Skeletal muscle cell (primary cell): ENCODE results near the gene TET3.

Source experiments
- DNase-seq: peaks from one replicate; pipeline ENCODE4 v3.0.0-alpha.2; 2010; ENCODE audit warnings: low read depth
- H3K4me3 ChIP-seq: 2 replicates; pipeline ENCODE4 v1.5.1; 2011; ENCODE audit warnings: low read depth, mild to moderate bottlenecking, control low read depth, low read length, moderate library complexity

Gene TET3

GRCh38 chr2:73963385-73964120, 21.2 kb upstream of the TET3 start:
- DNase-seq: no peak
- H3K4me3 ChIP-seq: no peak overlapping the region

DNA sequence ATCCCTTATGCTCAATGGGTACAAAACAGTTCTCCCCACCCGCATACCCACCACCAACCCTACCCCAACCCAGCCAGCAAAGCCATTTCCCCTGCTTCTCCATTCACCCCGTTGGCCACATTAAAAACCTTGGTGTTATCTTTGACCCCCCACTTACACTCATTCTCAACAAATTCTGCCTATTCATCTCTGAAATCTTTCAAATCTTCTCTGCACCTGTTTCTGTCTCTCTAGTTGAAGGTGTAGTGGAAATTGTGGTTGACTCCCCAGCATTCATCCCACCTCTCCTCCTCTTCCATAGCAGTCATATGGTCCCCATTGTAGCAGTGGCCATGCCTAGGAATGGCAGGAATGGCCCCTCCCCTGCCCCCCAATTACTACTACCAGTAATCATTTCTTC, 20.5 kb upstream of the TET3 start:
- no peak for DNase-seq

DNA sequence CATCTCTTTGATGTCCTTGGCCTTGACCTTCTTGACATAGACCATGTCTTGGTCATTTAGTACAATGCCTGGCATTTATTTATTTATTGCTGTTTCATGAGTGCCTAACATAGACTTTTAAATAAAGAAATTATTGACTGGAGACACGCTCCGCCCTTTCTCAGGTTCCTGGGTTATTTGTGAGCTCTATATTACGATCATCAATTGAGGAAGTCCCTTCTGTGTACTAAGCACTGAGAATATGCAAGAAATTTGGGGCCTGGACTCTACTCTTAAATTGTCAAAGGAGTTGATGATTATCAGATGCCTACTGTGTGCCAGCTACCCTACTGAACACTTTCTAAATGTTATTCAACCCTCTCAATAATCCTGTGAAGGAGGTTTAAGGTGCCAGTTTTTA, 19.7 kb upstream of the TET3 start:
- H3K4me3 ChIP-seq: no peak overlapping the region
- no peak for DNase-seq

More for the DNA sequence above, 20.5 kb upstream of the TET3 start:
- no peak overlapping the region for H3K4me3 ChIP-seq

GRCh38 chr2:73968357-73968937, 16.3 kb upstream of the TET3 start:
- no peak overlapping the region for H3K4me3 ChIP-seq
- no peak for DNase-seq

GRCh38 chr2:73969356-73969755, 15.4 kb upstream of the TET3 start:
- no peak for DNase-seq
- no peak overlapping the region for H3K4me3 ChIP-seq

DNA sequence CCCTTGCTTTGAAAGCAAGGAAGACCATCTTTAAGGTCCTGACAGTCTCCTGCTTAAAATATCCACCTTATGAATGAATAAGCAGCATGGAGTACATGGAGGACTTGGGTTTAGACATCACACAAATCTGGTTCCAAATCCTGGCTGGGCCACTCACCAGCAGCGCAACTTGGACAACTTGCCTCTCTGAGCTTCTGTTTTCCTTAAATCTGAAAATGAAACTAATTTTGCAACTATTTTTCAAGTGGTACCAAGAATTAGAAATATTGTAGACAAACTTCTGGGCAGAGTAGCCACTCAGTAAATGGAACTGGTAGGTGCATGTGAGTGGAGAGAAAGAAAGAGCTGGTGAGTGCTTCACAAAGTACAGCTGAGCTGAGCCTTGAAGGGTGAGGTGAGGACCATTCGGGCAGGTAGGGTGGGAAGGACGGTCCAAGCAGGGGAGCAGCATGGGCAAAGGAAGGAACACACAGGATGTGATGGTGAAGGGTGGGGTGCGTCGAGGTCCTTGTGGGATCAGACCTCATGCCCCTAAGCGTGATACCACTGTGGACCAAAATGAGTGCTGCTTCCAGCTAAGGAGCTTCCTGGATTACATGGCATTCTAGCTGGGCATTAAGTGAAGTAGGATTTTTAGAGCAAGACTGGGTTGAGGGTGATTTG, 14.4 kb upstream of the TET3 start:
- DNase-seq: no peak

DNA sequence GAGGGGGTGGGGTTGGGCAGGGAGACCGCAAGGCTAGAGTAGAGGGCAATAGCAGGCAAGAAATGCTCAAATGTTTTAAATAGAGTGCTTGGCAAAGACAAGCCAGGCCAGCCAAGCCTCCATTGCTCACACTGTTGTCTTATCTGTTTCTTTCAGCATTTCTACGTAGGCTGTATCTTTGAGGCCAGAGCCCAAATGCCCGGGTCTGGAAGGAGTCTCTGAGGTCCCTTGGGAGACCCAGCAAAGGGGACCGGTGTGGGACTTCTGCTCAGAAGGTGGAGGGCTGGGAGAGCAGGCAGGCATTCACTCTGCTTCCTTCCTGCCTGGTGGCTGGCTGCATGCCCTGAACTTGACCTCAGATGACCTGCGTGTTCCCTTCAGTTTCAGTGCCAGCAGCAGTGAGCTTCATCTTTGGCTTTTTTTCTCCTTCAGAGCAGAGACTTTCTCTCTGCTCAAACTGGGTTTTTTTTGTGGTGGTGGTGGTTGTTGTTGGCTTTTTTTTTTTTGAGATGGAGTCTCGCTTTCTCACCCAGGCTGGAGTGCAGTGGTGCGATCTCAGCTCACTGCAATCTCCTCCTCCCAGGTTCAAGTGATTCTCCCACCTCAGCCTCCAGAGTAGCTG, 13.7 kb upstream of the TET3 start:
- no peak overlapping the region for H3K4me3 ChIP-seq
- no peak for DNase-seq

More for the DNA sequence above, 14.4 kb upstream of the TET3 start:
- no peak overlapping the region for H3K4me3 ChIP-seq

DNA sequence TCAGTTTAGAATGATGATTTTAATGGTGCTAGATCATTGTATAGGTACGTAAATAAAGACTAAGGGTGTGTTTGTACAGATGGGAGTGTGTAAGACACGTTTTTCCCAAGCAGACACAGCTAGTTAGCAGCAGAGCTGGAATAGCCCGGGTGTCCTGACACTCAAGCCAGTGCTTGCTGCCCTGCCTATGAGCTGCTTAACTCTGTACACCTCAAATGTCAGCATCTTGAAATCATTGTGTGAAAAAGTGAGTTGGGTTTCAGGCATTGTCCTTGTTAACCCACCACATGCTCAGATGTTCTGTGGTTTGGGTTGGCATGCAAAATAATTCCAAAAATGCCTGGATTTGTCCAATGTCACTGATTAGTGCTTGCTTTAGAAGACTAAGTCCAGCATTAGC, 13.0 kb upstream of the TET3 start:
- no peak overlapping the region for H3K4me3 ChIP-seq

GRCh38 chr2:73972846-73973245, 11.9 kb upstream of the TET3 start:
- no peak overlapping the region for H3K4me3 ChIP-seq
- DNase-seq: no peak

More for the DNA sequence above, 13.0 kb upstream of the TET3 start:
- DNase-seq: no peak

- no peak for DNase-seq
- no peak overlapping the region for H3K4me3 ChIP-seq
Measured at GRCh38 chr2:73975731-73976130, 9.0 kb upstream of the TET3 start.

GRCh38 chr2:73976803-73977202, 7.9 kb upstream of the TET3 start:
- H3K4me3 ChIP-seq: no peak overlapping the region
- no peak for DNase-seq

GRCh38 chr2:73977466-73977865, 7.2 kb upstream of the TET3 start:
- H3K4me3 ChIP-seq: no peak overlapping the region
- DNase-seq: no peak

GRCh38 chr2:73979021-73979420, 5.7 kb upstream of the TET3 start:
- DNase-seq: no peak
- no peak overlapping the region for H3K4me3 ChIP-seq

DNA sequence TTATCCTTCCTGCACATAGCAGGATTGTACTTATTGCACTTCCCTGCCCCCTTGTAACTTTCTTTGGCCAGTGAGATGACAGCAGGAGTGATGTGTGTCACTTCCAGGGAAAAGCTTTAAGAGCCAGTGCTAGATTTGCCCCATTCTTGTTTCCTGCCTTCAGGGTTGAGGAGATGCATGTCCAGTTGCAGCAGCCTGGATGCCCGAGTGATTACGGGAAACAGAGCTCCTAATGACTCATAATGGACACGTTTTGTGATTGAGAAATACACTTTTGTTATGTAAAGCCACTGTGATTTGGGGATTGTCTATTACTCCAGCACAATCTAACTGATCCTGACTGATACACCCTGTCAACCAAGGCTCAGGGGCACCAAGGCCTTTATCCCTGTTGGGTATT, 5.0 kb upstream of the TET3 start:
- H3K4me3 ChIP-seq: no peak overlapping the region
- peak; percentile 72 for DNase-seq

GRCh38 chr2:73980566-73980965, 4.1 kb upstream of the TET3 start:
- no peak overlapping the region for H3K4me3 ChIP-seq
- no peak for DNase-seq

DNA sequence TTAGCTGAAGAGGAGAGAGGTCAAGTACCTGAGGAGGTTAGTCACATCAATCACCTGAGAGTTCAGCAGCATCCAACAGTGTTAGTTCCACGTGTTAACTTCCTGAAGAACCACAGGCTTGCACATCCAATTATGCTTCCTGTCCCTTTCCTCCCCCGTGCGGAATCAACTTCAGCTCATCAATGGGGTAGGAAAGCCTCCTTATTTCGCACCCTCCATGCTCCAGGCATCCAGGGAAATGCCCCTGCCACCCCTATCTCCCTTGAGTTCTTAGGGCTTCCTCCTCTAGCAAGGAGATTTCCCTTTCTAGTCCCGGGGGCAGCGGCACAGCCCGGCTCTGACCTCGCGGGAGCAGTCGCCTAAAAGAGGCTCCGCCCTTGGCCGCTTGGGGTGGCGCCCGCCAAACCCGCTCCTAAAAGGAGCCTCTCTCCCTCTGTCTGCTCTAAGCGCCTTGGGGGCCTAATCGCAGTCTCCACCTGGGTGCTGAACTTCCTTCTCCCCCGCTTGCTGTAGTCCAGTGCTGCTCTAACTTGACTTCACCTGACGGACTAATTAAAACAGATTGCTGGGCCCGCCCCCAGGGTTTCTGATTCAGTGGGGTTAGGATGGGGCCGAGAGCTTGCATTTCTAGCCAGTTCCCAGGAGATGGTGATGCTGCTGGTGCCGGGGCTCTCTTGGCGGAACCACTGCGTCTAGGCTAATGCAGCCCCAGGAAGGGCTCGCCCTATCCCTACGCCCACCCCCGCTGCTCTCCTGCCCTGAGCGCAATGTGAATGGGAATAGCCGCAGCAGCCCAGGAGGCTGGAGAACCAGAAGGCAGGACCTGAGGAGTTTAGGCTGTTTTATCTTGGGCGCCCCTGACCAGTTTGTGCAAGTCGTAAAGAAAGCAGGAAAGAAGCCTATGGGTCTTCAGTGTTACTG, 3.4 kb upstream of the TET3 start:
- no peak for DNase-seq
- peak overlapping the region; percentile 30 for H3K4me3 ChIP-seq

GRCh38 chr2:73982140-73982617, 2.5 kb upstream of the TET3 start:
- no peak overlapping the region for H3K4me3 ChIP-seq

DNA sequence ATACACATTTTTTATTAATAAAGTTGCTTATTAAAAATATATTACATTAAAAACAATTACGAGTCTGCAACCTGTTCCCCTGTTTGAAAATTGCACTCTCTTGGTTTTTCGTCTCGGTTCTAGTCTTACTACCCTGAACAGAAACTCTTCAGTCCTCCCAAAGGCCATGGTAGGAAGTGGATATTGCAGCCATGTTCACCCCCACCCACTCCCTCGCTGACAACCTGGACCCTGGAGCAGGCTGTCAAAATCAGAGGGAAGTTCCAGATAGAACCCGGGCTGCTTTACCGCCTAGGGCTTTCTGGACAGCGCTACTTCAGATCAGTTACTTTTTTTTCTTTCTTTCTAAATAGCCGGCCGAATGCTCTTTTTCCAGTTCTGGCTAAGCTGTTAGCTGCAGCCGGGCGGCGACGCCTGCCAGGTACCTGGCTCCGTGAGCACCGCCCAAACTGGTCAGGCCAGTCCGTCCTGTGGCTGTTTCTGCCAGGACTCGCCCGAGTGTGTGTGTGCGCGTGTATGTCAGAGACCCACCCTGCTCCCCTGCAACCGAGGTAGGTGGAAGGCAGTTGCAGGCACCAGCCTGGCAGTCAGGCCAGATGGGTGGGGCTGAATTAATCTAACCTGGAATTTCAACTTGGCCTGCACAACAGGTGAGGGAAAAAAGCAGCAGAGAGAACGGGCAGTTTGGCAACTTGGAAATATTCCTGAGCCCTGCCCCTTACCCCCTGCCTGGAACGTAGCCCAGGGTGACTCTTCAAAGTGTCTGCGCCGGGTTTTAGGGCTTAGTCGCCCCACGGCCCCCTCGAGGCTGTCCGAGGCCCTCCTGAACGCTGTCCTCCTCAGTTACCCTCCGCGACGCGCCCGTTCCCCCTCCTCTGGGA, 1.1 kb upstream of the TET3 start:
- no peak for DNase-seq
- peak overlapping the region; percentile 58 for H3K4me3 ChIP-seq

More at GRCh38 chr2:73982140-73982617, 2.5 kb upstream of the TET3 start:
- DNase-seq: no peak
